Measurements from ENCODE around the gene ARL14.

ARL14 gene

DNA sequence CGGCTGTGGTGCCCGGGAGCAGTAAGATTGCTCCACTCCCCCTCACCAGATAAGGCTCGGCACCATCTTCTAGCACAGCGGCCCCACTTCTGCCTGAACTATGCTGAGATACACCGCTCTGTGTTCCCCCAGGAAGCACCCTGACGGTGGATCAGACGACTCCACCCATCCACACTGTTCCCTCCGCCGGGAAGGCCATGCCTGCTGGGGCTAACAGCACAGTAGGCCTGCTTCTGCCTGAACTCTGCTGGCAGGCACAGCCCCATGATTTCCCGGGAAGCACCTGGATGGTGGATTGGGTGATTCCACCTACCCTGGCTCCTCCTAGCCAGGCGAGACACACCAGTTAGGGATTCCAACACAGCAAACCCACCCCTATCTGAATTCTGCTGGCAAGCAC is 42.8 kb downstream of the ARL14 start:
- DNase-seq (ENCODE audit: insufficient read length, low spot score): no peak
- no peak for FAIRE-seq

DNA sequence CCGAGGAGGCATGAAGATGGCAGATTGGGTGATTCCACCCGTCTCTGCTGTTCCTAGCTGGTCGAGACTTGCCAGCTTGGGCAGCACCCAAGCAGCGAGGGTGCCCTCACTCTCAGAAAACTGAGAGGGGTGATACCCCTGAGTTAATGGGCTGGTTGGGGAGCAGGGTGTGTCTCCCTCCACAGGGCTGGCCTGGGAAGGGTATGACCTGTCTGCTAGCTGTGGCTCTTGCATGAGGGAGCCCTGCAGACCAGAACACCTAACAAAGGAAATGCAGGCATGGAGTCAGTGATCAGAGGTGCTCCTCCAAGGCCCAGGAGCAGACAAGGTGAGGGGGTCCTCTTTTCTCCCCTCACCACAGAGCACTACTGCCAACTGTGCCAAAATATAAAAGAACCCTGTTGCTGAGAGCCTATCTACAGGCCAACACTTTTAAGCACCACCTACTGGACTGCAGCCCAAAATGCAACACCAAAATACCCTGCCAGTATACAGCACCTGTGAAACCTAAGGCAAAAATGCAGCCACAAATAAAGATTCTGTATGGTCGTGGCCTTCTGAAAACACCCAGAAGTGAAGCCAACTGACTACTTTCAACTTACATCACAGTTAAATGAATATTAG is 43.3 kb downstream of the ARL14 start:
- DNase-seq (ENCODE audit: insufficient read length, low spot score) (no peak), FAIRE-seq (no peak)

- FAIRE-seq (no peak), DNase-seq (ENCODE audit: insufficient read length, low spot score) (no peak)
Observed at GRCh38 chr3:160722331-160722730, 45.4 kb downstream of the ARL14 start.

- FAIRE-seq: no peak
- DNase-seq (ENCODE audit: insufficient read length, low spot score): no peak
Observed at GRCh38 chr3:160725338-160725737, 48.4 kb downstream of the ARL14 start.
